HEK293 (cell line): ENCODE results near the gene PHF12.
A peak's percentile ranks its signal among the peaks of the same experiment; 100 is the strongest.

Experiments
- CTCF ChIA-PET: fragments of 350-600 bp; formaldehyde crosslinking; extraction: SDS; loops from one replicate; lab custom pipeline; 2021; ENCODE audit warnings: antibody characterized with exemption; lab: Yijun Ruan, JAX
- POLR2A ChIA-PET: fragments of 300-600 bp; formaldehyde crosslinking; extraction: SDS; loops from one replicate; lab custom pipeline; 2020; ENCODE audit warnings: antibody characterized with exemption, inconsistent platforms; lab: Yijun Ruan, JAX
- H3K27ac ChIP-seq: fragments of 200-500 bp; sonication (Bioruptor generic); 2 replicates; pipeline ENCODE4 v1.5.1; 2014; ENCODE audit warnings: low read depth, low read length, control low read depth, inconsistent platforms; ENCODE audit errors: extremely low read depth
- H3K36me3 ChIP-seq, 2 experiments: fragments of 200-500 bp in 1 of 2; sonication (Bioruptor generic) in 1 of 2; 1 replicate in 1 of 2; 2 replicates in 1 of 2; pipeline ENCODE4 v1.5.1; 2014 to 2017; ENCODE audit warnings: inconsistent platforms in 2 of 2, low read length in 2 of 2; ENCODE audit not compliant: control insufficient read depth in 2 of 2, insufficient read depth in 1 of 2
- H3K4me1 ChIP-seq: fragments of 200-500 bp; sonication (Bioruptor generic); 2 replicates; pipeline ENCODE4 v1.5.1; 2014; ENCODE audit warnings: mild to moderate bottlenecking, low read length, inconsistent platforms; ENCODE audit not compliant: control insufficient read depth, insufficient read depth
- H3K4me3 ChIP-seq: 2 replicates; pipeline ENCODE4 v1.5.1; 2011; ENCODE audit warnings: low read depth, mild to moderate bottlenecking, control low read depth, low read length, moderate library complexity
- H3K9me3 ChIP-seq: fragments of 200-500 bp; sonication (Bioruptor generic); 2 replicates; pipeline ENCODE4 v1.5.1; 2014; ENCODE audit warnings: low read depth, low read length, inconsistent platforms; ENCODE audit not compliant: control insufficient read depth, insufficient read depth
- HOXD13 ChIP-seq: sonication (generic); formaldehyde crosslinking; IDR thresholded peaks from 2 replicates; pipeline ENCODE4 v1.8.0; 2022; ENCODE audit warnings: missing genetic modification reagents, borderline replicate concordance
- OSR2 ChIP-seq: fragments of 450-650 bp; formaldehyde crosslinking; IDR thresholded peaks from 2 replicates; pipeline ENCODE4 v1.5.1; 2016; ENCODE audit warnings: missing biosample characterization, missing genetic modification characterization
- PRDM1 ChIP-seq: fragments of 450-650 bp; formaldehyde crosslinking; IDR thresholded peaks from 2 replicates; pipeline ENCODE4; 2016; ENCODE audit warnings: missing biosample characterization, missing genetic modification characterization
- REPIN1 ChIP-seq: fragments of 450-650 bp; formaldehyde crosslinking; IDR thresholded peaks from 2 replicates; pipeline ENCODE4 v1.5.1; 2017; ENCODE audit warnings: missing biosample characterization, missing genetic modification characterization, low read depth
- ZNF184 ChIP-seq: fragments of 450-650 bp; IDR thresholded peaks from 2 replicates; pipeline ENCODE4 v1.5.1; 2018; ENCODE audit warnings: missing biosample characterization, mild to moderate bottlenecking, missing genetic modification characterization
- ZNF302 ChIP-seq: fragments of 450-650 bp; formaldehyde crosslinking; IDR thresholded peaks from 2 replicates; pipeline ENCODE4 v1.5.1; 2016; ENCODE audit warnings: missing biosample characterization, missing genetic modification characterization, low read depth
- ZNF664 ChIP-seq: fragments of 450-650 bp; formaldehyde crosslinking; IDR thresholded peaks from 2 replicates; pipeline ENCODE4 v1.5.1; 2016; ENCODE audit warnings: missing biosample characterization, missing genetic modification characterization
- TF ChIP-seq, protein P1 (sequence below): fragments of 450-650 bp; formaldehyde crosslinking; IDR thresholded peaks from 2 replicates; pipeline ENCODE4 v1.5.1; 2016; ENCODE audit warnings: missing biosample characterization, missing genetic modification characterization
- TF ChIP-seq, protein P2 (sequence below): fragments of 450-650 bp; formaldehyde crosslinking; IDR thresholded peaks from 2 replicates; pipeline ENCODE4 v1.5.1; 2016; ENCODE audit warnings: missing biosample characterization, missing genetic modification characterization

The PHF12 gene

DNA sequence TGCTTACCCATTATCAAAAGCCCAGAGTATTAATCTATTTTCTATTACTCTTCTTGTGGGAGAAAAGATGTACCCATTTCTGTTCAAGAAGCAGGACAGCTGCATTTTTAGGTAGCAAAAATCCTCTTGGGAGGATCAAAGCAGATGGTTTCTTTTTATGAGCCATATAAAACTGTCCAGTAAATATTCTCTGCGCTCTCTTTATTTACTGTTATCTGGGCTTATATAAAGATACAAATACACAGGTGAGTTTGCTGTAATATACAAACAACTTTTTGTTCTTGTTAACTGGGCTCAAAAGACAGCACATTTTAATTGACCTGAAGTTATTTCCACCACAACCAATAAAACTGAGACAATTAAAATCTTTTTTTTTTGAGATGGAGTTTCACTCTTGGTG lies 10.1 kb downstream of the PHF12 start (continued):
- TF ChIP-seq, protein P1, sequence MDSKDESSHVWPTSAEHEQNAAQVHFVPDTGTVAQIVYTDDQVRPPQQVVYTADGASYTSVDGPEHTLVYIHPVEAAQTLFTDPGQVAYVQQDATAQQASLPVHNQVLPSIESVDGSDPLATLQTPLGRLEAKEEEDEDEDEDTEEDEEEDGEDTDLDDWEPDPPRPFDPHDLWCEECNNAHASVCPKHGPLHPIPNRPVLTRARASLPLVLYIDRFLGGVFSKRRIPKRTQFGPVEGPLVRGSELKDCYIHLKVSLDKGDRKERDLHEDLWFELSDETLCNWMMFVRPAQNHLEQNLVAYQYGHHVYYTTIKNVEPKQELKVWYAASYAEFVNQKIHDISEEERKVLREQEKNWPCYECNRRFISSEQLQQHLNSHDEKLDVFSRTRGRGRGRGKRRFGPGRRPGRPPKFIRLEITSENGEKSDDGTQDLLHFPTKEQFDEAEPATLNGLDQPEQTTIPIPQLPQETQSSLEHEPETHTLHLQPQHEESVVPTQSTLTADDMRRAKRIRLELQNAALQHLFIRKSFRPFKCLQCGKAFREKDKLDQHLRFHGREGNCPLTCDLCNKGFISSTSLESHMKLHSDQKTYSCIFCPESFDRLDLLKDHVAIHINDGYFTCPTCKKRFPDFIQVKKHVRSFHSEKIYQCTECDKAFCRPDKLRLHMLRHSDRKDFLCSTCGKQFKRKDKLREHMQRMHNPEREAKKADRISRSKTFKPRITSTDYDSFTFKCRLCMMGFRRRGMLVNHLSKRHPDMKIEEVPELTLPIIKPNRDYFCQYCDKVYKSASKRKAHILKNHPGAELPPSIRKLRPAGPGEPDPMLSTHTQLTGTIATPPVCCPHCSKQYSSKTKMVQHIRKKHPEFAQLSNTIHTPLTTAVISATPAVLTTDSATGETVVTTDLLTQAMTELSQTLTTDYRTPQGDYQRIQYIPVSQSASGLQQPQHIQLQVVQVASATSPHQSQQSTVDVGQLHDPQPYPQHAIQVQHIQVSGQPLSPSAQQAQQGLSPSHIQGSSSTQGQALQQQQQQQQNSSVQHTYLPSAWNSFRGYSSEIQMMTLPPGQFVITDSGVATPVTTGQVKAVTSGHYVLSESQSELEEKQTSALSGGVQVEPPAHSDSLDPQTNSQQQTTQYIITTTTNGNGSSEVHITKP = 0 out of 2 replicates have a peak, but pooled peaks have one; percentile 1

DNA sequence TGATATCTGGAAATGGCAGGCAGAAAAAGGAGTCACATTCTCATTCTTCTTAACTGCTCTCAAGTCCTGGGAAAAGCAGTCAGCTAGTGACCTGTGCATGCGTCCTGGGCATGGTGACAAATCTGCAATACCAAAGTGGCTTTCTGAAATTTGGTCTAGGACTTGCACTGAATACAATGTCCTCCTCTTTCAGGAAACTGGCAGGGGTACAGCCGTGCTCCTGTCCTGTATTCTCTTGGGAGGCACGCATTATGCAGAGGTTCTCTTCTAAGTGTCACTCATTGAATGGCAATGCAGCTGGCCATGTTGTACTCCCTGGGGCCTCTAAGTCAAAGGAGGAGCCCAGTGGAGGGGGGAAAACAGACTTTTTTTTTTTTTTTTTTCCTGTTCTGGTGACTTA lies 10.6 kb downstream of the PHF12 start:
- Histone ChIP-seq H3K4me1 (peaks cover 46% of the 10 kb centered on the region), H3K36me3 (peaks cover 28 to 52% of the 10 kb centered on the region in 2 experiments), H3K4me3 (no peak overlapping the region), H3K27ac (peak overlapping the region; percentile 24; the same call in 1 of the 2 replicates), H3K9me3 (no peaks in the 10 kb centered on the region)
- POLR2A ChIA-PET = interaction anchor here (0.6 to 2.4 kb wide), 3 partner anchors 9 to 840 kb away, joined by 3 to 10 read pairs (median 10); no protein-coding TSS in a partner anchor
- CTCF ChIA-PET = interaction anchor here (0.6 to 1.4 kb wide), 5 partner anchors 10 to 178 kb away, joined by 3 to 4 read pairs (median 3); no protein-coding TSS in a partner anchor
- TF ChIP-seq OSR2 (tag by site-specific recombination) = no peak
- TF ChIP-seq, protein P1 = 0 out of 2 replicates have a peak, but pooled peaks have one; percentile 37

DNA sequence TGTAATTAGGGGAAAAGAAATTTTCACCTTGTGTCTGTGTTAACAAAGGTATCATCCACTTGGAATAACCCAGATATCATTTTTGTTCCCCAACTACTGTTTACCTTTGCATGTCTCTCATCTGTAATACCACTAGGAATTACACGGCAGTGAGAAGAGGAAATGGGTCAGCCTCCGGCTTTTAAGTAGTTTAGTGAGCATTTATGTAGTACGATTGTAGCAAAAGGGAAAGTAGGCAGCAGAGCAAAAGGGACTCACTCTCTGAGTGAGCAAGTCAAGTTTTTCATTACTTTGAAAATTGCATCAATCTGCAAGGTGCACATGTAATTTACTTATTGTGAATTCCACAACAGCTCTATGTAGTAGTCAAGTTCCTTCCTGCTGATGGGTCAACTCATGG lies 11.2 kb downstream of the PHF12 start:
- TF ChIP-seq ZNF302 (no peak), ZNF184 (tag by site-specific recombination) (peak; percentile 18; the same call in 1 of the 2 replicates), PRDM1 (peak; percentile 31; the same call in 1 of the 2 replicates), REPIN1 (no peak), HOXD13 (no peak), ZNF664 (tag by site-specific recombination) (peak; percentile 96)
- TF ChIP-seq, protein P2, sequence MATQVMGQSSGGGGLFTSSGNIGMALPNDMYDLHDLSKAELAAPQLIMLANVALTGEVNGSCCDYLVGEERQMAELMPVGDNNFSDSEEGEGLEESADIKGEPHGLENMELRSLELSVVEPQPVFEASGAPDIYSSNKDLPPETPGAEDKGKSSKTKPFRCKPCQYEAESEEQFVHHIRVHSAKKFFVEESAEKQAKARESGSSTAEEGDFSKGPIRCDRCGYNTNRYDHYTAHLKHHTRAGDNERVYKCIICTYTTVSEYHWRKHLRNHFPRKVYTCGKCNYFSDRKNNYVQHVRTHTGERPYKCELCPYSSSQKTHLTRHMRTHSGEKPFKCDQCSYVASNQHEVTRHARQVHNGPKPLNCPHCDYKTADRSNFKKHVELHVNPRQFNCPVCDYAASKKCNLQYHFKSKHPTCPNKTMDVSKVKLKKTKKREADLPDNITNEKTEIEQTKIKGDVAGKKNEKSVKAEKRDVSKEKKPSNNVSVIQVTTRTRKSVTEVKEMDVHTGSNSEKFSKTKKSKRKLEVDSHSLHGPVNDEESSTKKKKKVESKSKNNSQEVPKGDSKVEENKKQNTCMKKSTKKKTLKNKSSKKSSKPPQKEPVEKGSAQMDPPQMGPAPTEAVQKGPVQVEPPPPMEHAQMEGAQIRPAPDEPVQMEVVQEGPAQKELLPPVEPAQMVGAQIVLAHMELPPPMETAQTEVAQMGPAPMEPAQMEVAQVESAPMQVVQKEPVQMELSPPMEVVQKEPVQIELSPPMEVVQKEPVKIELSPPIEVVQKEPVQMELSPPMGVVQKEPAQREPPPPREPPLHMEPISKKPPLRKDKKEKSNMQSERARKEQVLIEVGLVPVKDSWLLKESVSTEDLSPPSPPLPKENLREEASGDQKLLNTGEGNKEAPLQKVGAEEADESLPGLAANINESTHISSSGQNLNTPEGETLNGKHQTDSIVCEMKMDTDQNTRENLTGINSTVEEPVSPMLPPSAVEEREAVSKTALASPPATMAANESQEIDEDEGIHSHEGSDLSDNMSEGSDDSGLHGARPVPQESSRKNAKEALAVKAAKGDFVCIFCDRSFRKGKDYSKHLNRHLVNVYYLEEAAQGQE (tag by site-specific recombination) = no peak
- ChIA-PET POLR2A (interaction anchor here (0.6 to 2.4 kb wide), 2 partner anchors 9 to 841 kb away, joined by 10 read pairs; no protein-coding TSS in a partner anchor), CTCF (interaction anchor here (0.6 to 1.5 kb wide), 6 partner anchors 10 to 178 kb away, joined by 3 to 4 read pairs (median 4); no protein-coding TSS in a partner anchor)
- H3K4me1 ChIP-seq = peaks cover 43% of the 10 kb centered on the region
- H3K4me3 ChIP-seq = no peak overlapping the region
- H3K9me3 ChIP-seq = no peaks in the 10 kb centered on the region
- no peak overlapping the region for H3K27ac ChIP-seq
- peaks cover 33 to 50% of the 10 kb centered on the region in 2 experiments for H3K36me3 ChIP-seq
